IMR-90 (cell line): ENCODE measurements around the gene COL28A1. TPM values are rescaled to one million over a fixed set of nuclear protein-coding genes. Genes with fewer than 3 reads are reported as not detected.

ENCODE experiments used
- ATAC-seq: fragments of 200-7000 bp; cut with Tn5 transposase; 2 replicates; pipeline ENCODE4 v1.9.1; 2020; ENCODE audit warnings: low read depth, mild to moderate bottlenecking, moderate library complexity
- BruUV-seq: library from RNA; stranded (reverse); fragments of 400-500 nt; replicated peaks from 2 replicates; lab custom pipeline; 2021; lab: Mats Ljungman, UMichigan
- CTCF ChIA-PET: fragments of 300-600 bp; formaldehyde crosslinking; extraction: SDS; loops from one replicate; lab custom pipeline; 2021; ENCODE audit warnings: antibody characterized with exemption; lab: Yijun Ruan, JAX
- POLR2A ChIA-PET: fragments of 300-600 bp; sonication (Branson Sonifier 250); formaldehyde crosslinking; loops from one replicate; lab custom pipeline; 2022; ENCODE audit warnings: antibody characterized with exemption; ENCODE audit not compliant: unreplicated experiment; lab: Charles Lee
- DNase-seq: peaks from one replicate; pipeline ENCODE4 v3.0.0; 2013
- H2AFZ ChIP-seq: replicated peaks from 2 replicates; pipeline ENCODE3; 2013; ENCODE audit warnings: low read length, mild to moderate bottlenecking; ENCODE audit not compliant: poor library complexity
- H2AK5ac ChIP-seq: 2 replicates; pipeline ENCODE4 v1.6.1; 2013; ENCODE audit warnings: low read depth, low read length, inconsistent platforms
- H2AK9ac ChIP-seq: replicated peaks from 2 replicates; pipeline ENCODE3; 2013; ENCODE audit warnings: mild to moderate bottlenecking, low read depth, low read length, moderate library complexity; ENCODE audit not compliant: poor library complexity
- H2BK120ac ChIP-seq: 2 replicates; pipeline ENCODE4 v1.6.1; 2013; ENCODE audit warnings: low read depth, low read length, inconsistent platforms
- H2BK15ac ChIP-seq: 3 replicates; pipeline ENCODE4 v1.6.1; 2013; ENCODE audit warnings: low read depth, low read length, inconsistent platforms
- H2BK20ac ChIP-seq: 2 replicates; pipeline ENCODE4 v1.6.1; 2013; ENCODE audit warnings: low read depth, mild to moderate bottlenecking, inconsistent platforms, low read length, moderate library complexity
- H2BK5ac ChIP-seq: 2 replicates; pipeline ENCODE4 v1.6.1; 2013; ENCODE audit warnings: mild to moderate bottlenecking, low read depth, low read length, inconsistent platforms; ENCODE audit not compliant: poor library complexity, severe bottlenecking
- H3K14ac ChIP-seq: replicated peaks from 2 replicates; pipeline ENCODE4 v1.6.1; 2013; ENCODE audit warnings: low read depth, low read length, inconsistent platforms
- H3K18ac ChIP-seq: 2 replicates; pipeline ENCODE4 v1.6.1; 2013; ENCODE audit warnings: low read depth, low read length, control low read depth
- H3K23ac ChIP-seq: 2 replicates; pipeline ENCODE4 v1.6.1; 2013; ENCODE audit warnings: low read depth, low read length, inconsistent platforms
- H3K27ac ChIP-seq: 2 replicates; pipeline ENCODE4 v1.5.1; 2013; ENCODE audit warnings: mild to moderate bottlenecking, control low read depth, low read length; ENCODE audit not compliant: insufficient read depth
- H3K27me3 ChIP-seq: 2 replicates; pipeline ENCODE4 v1.6.1; 2013; ENCODE audit warnings: low read length; ENCODE audit not compliant: control insufficient read depth, insufficient read depth
- H3K36me3 ChIP-seq: 2 replicates; pipeline ENCODE4 v1.6.1; 2013; ENCODE audit warnings: low read length, mixed read lengths; ENCODE audit not compliant: control insufficient read depth, insufficient read depth
- H3K4ac ChIP-seq: 2 replicates; pipeline ENCODE4 v1.6.1; 2013; ENCODE audit warnings: low read depth, low read length, inconsistent platforms
- H3K4me1 ChIP-seq: 2 replicates; pipeline ENCODE4 v1.6.1; 2013; ENCODE audit warnings: low read length, mixed read lengths; ENCODE audit not compliant: control insufficient read depth, insufficient read depth
- H3K4me2 ChIP-seq: 2 replicates; pipeline ENCODE4 v1.6.1; 2013; ENCODE audit warnings: low read depth, mild to moderate bottlenecking, control low read depth, low read length, moderate library complexity
- H3K4me3 ChIP-seq: 2 replicates; pipeline ENCODE4 v1.5.1; 2013; ENCODE audit warnings: low read depth, mild to moderate bottlenecking, control low read depth, low read length, moderate library complexity; ENCODE audit not compliant: insufficient read depth
- H3K56ac ChIP-seq: 2 replicates; pipeline ENCODE4 v1.6.1; 2013; ENCODE audit warnings: low read length, inconsistent platforms; ENCODE audit not compliant: insufficient read depth; ENCODE audit errors: extremely low read depth
- H3K79me1 ChIP-seq, 2 experiments: 2 replicates each; pipeline ENCODE4 v1.6.1; 2013; ENCODE audit warnings: low read length in 2 of 2, inconsistent platforms in 1 of 2, low read depth in 1 of 2
- H3K9ac ChIP-seq: 2 replicates; pipeline ENCODE4 v1.6.1; 2013; ENCODE audit warnings: low read depth, low read length, control low read depth
- H3K9me1 ChIP-seq: 2 replicates; pipeline ENCODE4 v1.6.1; 2013; ENCODE audit warnings: low read length, inconsistent platforms; ENCODE audit not compliant: insufficient read depth
- H3K9me3 ChIP-seq: 2 replicates; pipeline ENCODE4 v1.6.1; 2013; ENCODE audit warnings: low read length; ENCODE audit not compliant: control insufficient read depth, insufficient read depth
- H4K20me1 ChIP-seq: 2 replicates; pipeline ENCODE4 v1.6.1; 2013; ENCODE audit warnings: low read length, inconsistent platforms; ENCODE audit not compliant: insufficient read depth
- H4K5ac ChIP-seq: 2 replicates; pipeline ENCODE4 v1.6.1; 2013; ENCODE audit warnings: mild to moderate bottlenecking, low read depth, low read length, control low read depth
- H4K8ac ChIP-seq, 2 experiments: 2 replicates each; pipeline ENCODE4 v1.6.1; 2013; ENCODE audit warnings: low read depth in 2 of 2, low read length in 2 of 2, control low read depth in 1 of 2, inconsistent platforms in 1 of 2
- H4K91ac ChIP-seq: 2 replicates; pipeline ENCODE4 v1.6.1; 2013; ENCODE audit warnings: low read depth, low read length, inconsistent platforms; ENCODE audit not compliant: insufficient read depth
- BHLHE40 ChIP-seq: fragments of 150-350 bp; IDR thresholded peaks from 2 replicates; pipeline ENCODE4 v1.6.1; 2016; ENCODE audit warnings: mild to moderate bottlenecking, low read depth, low read length
- CEBPB ChIP-seq: IDR thresholded peaks from 2 replicates; pipeline ENCODE4 v1.6.1; 2012; ENCODE audit warnings: low read depth, low read length, improper control_type of control experiment
- CHD1 ChIP-seq: IDR thresholded peaks from 2 replicates; pipeline ENCODE4 v1.6.1; 2012; ENCODE audit warnings: low read depth, low read length, improper control_type of control experiment
- CTCF ChIP-seq: conservative IDR thresholded peaks from 2 replicates; pipeline ENCODE4 v1.5.1; 2012; ENCODE audit warnings: mild to moderate bottlenecking, low read depth, low read length, improper control_type of control experiment
- ELK1 ChIP-seq: fragments of 150-350 bp; IDR thresholded peaks from 2 replicates; pipeline ENCODE4 v1.6.1; 2016; ENCODE audit warnings: low read depth, mild to moderate bottlenecking, low read length, moderate library complexity, borderline replicate concordance
- FOS ChIP-seq: fragments of 150-350 bp; IDR thresholded peaks from 2 replicates; pipeline ENCODE4 v1.6.1; 2016; ENCODE audit warnings: low read depth, low read length
- MAFK ChIP-seq: IDR thresholded peaks from 2 replicates; pipeline ENCODE4 v1.6.1; 2012; ENCODE audit warnings: low read depth, low read length, improper control_type of control experiment
- MAZ ChIP-seq: IDR thresholded peaks from 2 replicates; pipeline ENCODE4 v1.6.1; 2012; ENCODE audit warnings: low read depth, mild to moderate bottlenecking, low read length, improper control_type of control experiment, moderate library complexity, borderline replicate concordance
- MXI1 ChIP-seq: IDR thresholded peaks from 2 replicates; pipeline ENCODE4 v1.6.1; 2012; ENCODE audit warnings: low read depth, mild to moderate bottlenecking, low read length, moderate library complexity, borderline replicate concordance
- NFE2L2 ChIP-seq: fragments of 150-350 bp; IDR thresholded peaks from 2 replicates; pipeline ENCODE4 v1.6.1; 2016; ENCODE audit warnings: low read depth, mild to moderate bottlenecking, low read length
- POLR2A ChIP-seq: IDR thresholded peaks from 2 replicates; pipeline ENCODE4 v1.6.1; 2012; ENCODE audit warnings: mild to moderate bottlenecking, low read depth, low read length
- RAD21 ChIP-seq: IDR thresholded peaks from 2 replicates; pipeline ENCODE4 v1.6.1; 2012; ENCODE audit warnings: low read length, improper control_type of control experiment
- RCOR1 ChIP-seq: IDR thresholded peaks from 2 replicates; pipeline ENCODE4 v1.6.1; 2012; ENCODE audit warnings: mild to moderate bottlenecking, low read length, improper control_type of control experiment; ENCODE audit not compliant: insufficient replicate concordance
- RFX5 ChIP-seq: IDR thresholded peaks from 2 replicates; pipeline ENCODE4 v1.8.0; 2012; ENCODE audit warnings: low read depth, mild to moderate bottlenecking, low read length, moderate library complexity
- SMC3 ChIP-seq: fragments of 150-350 bp; IDR thresholded peaks from 2 replicates; pipeline ENCODE4 v1.6.1; 2016; ENCODE audit warnings: low read depth, mild to moderate bottlenecking, antibody characterized with exemption, low read length, moderate library complexity
- USF2 ChIP-seq: fragments of 150-350 bp; IDR thresholded peaks from 2 replicates; pipeline ENCODE4 v1.6.1; 2017; ENCODE audit warnings: mild to moderate bottlenecking, antibody characterized with exemption, low read length, low read depth
- WGBS, 2 experiments: methylation state at CpG; one replicate each; pipeline versions ENCODE4 v1.1.5 to v1.1.7; 2013; ENCODE audit warnings: missing lambda C conversion rate in 2 of 2; ENCODE audit not compliant: insufficient read length in 1 of 2; ENCODE audit errors: extremely low coverage in 2 of 2; 5-methylcytosine and 5-hydroxymethylcytosine counted together
- dilution Hi-C: fragments of 300-500 bp; cut with HindIII; formaldehyde crosslinking; loops from one replicate; pipeline ENCODE4 v1.14.3; 2018; ENCODE audit warnings: low sequenced_read_pairs; ENCODE audit not compliant: unreplicated experiment
- in situ Hi-C: fragments of 300-500 bp; cut with MboI; formaldehyde crosslinking; loops from 3 replicates; pipeline ENCODE4 v1.14.3; 2019; ENCODE audit warnings: low sequenced_read_pairs, inconsistent platforms, mixed read lengths
- intact Hi-C: fragments of 100-400 bp; cut with micrococcal nuclease; formaldehyde crosslinking; loops from 2 replicates; pipeline ENCODE4 v1.10.0; 2022
- polyA plus RNA-seq, 3 experiments: library from polyadenylated mRNA; depleted of rRNA; stranded (reverse); fragments of >200 nt; gene quantifications; 2 replicates each; pipeline ENCODE4 v1.2.3, GENCODE V29; 2012; ENCODE audit warnings: low replicate concordance in 1 of 3
- total RNA-seq: library from RNA; depleted of rRNA; stranded (reverse); fragments of >200 nt; gene quantifications from 2 replicates; pipeline ENCODE4 v1.2.3, GENCODE V29; 2012

The COL28A1 gene
- total and polyA plus RNA-seq, 2 of the 4 experiments (the other 2 are of a cell fraction), result under 0.01 to 0.05 TPM

GRCh38 chr7:7496311-7496710, 39.4 kb downstream of the COL28A1 start:
- TF ChIP-seq MAFK (no peak), USF2 (no peak), MAZ (no peak), NFE2L2 (no peak), CHD1 (no peak), FOS (no peak), MXI1 (no peak), ELK1 (no peak), CTCF (no peak), RCOR1 (no peak), RFX5 (no peak), SMC3 (no peak), CEBPB (no peak), BHLHE40 (no peak), RAD21 (no peak), POLR2A (no peak)
- no peak overlapping the region for H3K23ac ChIP-seq
- no peak overlapping the region for H3K9ac ChIP-seq
- no peak overlapping the region for H2AFZ ChIP-seq
- CTCF ChIA-PET, result no interaction called here
- no peak overlapping the region for H3K4ac ChIP-seq
- no peak overlapping the region for H2AK5ac ChIP-seq
- intact Hi-C loops (no loop called here), in situ Hi-C loops (no loop called here), dilution Hi-C loops (no loop called here)
- no peak overlapping the region for H4K91ac ChIP-seq
- BruUV-seq, result no TSS peak
- peaks cover 2% of the 10 kb centered on the region; the same call in 1 of the 2 replicates for H3K4me1 ChIP-seq
- no peak for ATAC-seq
- H3K9me3 ChIP-seq, result no peaks in the 10 kb centered on the region
- no peaks in the 10 kb centered on the region for H3K79me1 ChIP-seq
- no peaks in the 10 kb centered on the region for H3K27me3 ChIP-seq
- no peak overlapping the region for H3K56ac ChIP-seq
- POLR2A ChIA-PET, result no interaction called here
- no peak overlapping the region for H3K14ac ChIP-seq
- H4K5ac ChIP-seq, result no peak overlapping the region
- no peak overlapping the region for H3K4me3 ChIP-seq
- no peak overlapping the region for H2BK15ac ChIP-seq
- H4K20me1 ChIP-seq, result no peaks in the 10 kb centered on the region
- H3K27ac ChIP-seq, result no peak overlapping the region
- no CpG with 5 or more reads among the region's 2 CpGs for WGBS, 2 experiments
- no peak overlapping the region for H2BK20ac ChIP-seq
- H3K4me2 ChIP-seq, result no peak overlapping the region
- no peak overlapping the region for H2BK5ac ChIP-seq
- H2BK120ac ChIP-seq, result no peak overlapping the region
- H3K18ac ChIP-seq, result no peak overlapping the region
- no peaks in the 10 kb centered on the region for H3K36me3 ChIP-seq
- DNase-seq, result no peak
- H2AK9ac ChIP-seq, result no peak overlapping the region
- H4K8ac ChIP-seq, result no peak overlapping the region
- no peaks in the 10 kb centered on the region; the same call in 1 of the 2 replicates for H3K9me1 ChIP-seq
